ACHN (cell line): Measurements from ENCODE around the gene GPR162.
A peak's percentile ranks its signal among the peaks of the same experiment; 100 is the strongest.

Experiments used
- DNase-seq: peaks from one replicate; pipeline ENCODE4 v3.0.0-alpha.2; 2015
- in situ Hi-C: cut with HindIII; loops from 2 replicates; pipeline ENCODE4 v1.10.0; 2017; ENCODE audit warnings: low sequenced_read_pairs, low pct_ligation_motif_present, low pct_unique_long_range_greater_than_20kb

The GPR162 gene

DNA sequence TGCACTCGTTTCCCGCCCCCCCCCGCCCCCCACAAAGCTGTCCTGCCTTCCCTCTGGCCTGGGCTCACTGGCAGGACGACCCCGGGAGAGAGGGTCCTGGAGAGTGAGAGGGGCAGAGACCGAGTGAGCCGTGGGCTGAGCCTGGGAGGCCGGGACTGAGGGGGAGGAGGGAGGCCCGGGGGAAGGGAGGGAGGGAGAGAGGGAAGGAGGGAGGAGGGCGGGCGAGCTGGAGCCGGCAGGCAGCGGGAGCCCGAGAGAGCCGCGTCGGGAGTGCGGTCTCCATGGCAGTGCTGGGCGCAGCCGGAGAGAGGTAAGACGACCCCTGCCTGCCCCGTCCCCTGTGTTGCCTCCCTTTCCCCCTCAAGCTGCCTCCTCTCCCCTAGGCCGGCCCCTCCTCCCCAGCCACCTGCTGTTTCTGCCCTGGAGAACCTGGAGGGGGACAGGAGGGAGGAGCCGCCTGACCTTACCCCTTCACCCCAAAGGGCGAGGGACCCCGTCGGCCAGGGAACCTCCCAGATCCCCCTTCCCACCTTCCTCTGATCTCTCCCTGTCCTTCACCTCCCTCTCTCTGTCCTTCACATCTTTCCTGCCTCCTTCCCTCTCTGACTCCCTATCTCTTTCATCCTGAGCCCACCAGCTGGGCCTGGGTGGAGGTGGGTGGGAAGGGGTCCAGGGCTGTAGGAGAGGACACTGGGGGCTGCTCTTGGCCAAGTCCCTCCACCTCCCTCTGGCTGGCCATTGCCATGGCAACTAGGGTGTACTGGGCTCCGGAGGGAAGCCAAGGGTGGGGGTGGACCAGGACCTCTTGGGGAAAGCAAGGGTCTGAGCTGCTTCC is at the start of gene GPR162:
Gene GPR162, plus strand, starts transcription at position 231 of the 835 bp plus-strand sequence. CDS start 2,078 bp downstream, outside the sequence.
- in situ Hi-C loops, result no loop called here
- peak; percentile 68 for DNase-seq

- in situ Hi-C loops, result no loop called here
- no peak for DNase-seq
These were observed 49.3 kb upstream of the GPR162 start, which contains the start of gene LAG3 for GRCh38 chr12:6772331-6772695. TSS of gene LAG3 (plus strand) at chr12:6772520. CDS start at chr12:6772853, 333 bp downstream.

DNA sequence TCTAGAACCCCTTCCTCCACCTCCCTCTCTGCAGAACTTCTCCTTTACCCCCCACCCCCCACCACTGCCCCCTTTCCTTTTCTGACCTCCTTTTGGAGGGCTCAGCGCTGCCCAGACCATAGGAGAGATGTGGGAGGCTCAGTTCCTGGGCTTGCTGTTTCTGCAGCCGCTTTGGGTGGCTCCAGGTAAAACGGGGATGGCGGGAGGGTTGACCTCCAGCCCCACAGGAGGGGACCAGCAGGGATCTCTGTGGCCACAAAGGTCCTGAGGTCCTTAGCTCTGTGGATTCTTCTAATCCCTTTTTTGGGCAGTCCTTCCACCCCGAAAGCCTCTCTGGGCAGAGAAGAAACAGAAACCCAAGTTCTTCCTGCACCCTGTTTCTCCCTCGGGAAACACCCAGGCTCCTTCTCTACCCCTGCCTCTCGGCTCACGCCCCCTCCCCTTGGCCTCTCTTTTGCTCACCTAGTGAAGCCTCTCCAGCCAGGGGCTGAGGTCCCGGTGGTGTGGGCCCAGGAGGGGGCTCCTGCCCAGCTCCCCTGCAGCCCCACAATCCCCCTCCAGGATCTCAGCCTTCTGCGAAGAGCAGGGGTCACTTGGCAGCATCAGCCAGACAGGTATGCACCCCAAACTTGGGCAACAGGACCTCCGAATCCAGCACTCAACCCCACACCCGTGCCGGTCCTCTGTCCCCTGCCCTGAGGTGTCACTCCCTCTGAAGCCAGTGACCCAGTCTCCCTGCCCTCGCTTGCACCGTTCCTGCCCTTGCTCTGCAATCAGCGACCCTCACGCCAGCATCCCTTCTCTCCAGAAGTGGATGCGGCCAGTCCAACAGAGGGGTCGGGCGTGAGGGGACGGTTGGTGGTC is 48.7 kb upstream of the GPR162 start:
- no peak for DNase-seq
- in situ Hi-C loops, result no loop called here

- no peak for DNase-seq
- in situ Hi-C loops, result no loop called here
These were observed 47.9 kb upstream of the GPR162 start for GRCh38 chr12:6773590-6774351.

DNA sequence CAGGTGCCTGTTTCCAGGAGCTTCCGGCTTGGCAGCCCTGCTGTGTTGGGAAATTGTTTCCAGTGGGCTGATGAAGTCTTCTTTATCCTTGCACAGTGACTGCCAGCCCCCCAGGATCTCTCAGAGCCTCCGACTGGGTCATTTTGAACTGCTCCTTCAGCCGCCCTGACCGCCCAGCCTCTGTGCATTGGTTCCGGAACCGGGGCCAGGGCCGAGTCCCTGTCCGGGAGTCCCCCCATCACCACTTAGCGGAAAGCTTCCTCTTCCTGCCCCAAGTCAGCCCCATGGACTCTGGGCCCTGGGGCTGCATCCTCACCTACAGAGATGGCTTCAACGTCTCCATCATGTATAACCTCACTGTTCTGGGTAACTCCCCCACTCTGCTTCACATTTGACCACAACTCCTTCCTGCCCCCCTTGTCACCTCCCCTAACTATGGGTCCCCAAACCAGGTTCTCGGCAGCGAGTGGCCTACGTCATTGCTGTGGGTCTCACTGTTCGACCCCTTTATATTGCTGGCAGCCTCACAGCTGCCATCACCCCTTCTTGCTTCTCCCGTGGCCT is 47.0 kb upstream of the GPR162 start:
- in situ Hi-C loops, result no loop called here
- no peak for DNase-seq

GRCh38 chr12:6775185-6776174 is 46.1 kb upstream of the GPR162 start:
- in situ Hi-C loops, result no loop called here

GRCh38 chr12:6777386-6777785 is 44.2 kb upstream of the GPR162 start:
- in situ Hi-C loops, result no loop called here
- DNase-seq, result no peak

More at GRCh38 chr12:6775185-6776174, 46.1 kb upstream of the GPR162 start:
- DNase-seq, result no peak

DNA sequence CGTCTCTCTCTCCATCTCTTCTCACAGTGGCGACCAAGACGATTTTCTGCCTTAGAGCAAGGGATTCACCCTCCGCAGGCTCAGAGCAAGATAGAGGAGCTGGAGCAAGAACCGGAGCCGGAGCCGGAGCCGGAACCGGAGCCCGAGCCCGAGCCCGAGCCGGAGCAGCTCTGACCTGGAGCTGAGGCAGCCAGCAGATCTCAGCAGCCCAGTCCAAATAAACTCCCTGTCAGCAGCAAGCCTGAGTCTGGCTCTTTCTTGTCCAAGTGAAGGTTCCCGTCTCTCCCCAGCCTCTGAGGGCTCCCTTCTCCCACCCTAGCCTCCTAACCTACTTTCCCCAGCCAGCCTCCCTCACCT is 43.4 kb upstream of the GPR162 start:
- in situ Hi-C loops, result no loop called here
- DNase-seq, result peak; percentile 19

DNA sequence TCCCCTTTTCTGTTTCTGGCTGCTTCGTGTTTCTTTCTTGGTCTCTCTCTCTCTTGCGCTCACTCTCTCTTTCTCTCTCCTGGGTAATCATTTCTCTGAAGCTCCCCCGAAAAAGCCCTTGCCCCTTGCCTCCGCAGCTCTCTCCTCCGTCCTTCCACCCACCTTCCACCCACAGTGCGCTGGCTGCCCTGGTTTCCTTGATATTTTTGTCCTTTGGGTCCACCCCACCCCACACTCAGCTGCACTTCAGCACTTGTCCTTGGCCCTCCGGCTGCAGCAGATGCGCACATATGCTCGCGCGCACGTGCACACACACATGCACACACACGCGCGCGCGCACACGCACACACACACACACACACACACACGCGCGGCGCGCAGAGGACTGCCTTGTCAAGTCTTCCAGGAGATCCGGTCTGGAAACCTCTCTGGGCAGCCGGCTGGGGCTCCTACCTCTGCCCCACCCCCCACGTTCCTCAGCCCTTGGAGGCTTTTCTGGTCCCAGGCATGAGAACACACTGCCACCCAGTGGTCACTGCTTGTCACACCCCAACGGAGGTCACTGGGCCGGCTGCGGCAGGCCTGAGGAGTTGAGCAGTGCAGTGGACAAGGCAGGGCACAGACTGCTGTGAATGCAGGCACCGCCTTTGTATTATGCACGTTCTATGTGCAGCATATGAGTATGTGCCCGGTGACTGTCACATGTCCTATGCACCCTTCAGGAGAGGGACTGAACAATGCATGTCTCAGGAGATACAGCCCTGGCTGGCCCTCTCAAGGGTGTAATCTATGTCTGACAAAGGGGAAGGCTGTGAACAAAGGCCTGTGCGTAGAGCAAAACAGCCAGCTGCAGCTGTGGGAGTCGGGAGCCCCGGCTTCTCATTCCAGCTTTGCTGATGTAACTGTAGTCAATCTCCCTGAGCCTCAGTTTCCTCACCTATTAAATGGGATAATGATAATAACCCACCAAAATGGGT is 42.8 kb upstream of the GPR162 start:
- in situ Hi-C loops, result no loop called here
- peak; percentile 96 for DNase-seq

DNA sequence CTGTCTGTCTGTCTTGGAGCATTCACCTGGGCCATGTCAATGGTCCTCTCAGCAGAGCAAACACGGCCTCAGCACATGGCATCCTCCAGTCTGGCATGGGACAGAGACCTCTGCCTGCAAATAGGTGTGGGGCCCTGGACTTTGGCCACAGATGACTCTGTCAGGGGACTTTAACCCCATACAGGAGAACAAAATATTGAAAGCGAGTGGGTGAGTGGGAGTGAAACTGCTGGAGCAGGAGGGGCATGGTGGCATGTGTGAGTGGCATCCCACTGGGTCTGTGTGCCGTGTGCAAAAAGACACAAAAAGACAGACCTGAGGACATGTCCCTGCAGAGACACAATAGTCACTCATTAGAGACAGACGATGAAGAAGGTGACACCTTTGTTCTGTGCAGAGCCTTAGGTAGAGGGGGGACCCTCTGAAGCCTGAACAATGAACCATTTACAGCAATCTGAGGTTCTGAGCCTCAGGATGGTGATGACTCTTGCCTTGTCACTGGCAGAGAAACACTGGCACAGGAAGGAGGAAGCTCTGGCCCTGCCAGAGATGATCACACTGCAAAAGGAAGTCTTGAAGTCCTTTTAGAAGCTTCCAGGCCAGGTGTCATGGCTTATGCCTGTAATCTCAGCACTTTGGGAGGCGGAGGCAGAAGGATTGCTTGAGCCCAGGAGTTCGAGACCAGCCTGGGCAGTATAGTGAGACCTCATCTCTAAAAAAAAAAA is 41.8 kb upstream of the GPR162 start:
- DNase-seq, result no peak
- in situ Hi-C loops, result no loop called here

- in situ Hi-C loops, result no loop called here
- DNase-seq, result no peak
These were observed 41.0 kb upstream of the GPR162 start for GRCh38 chr12:6780573-6780972.

GRCh38 chr12:6782119-6782518 is 39.5 kb upstream of the GPR162 start:
- DNase-seq, result no peak

GRCh38 chr12:6782850-6783566 is 38.6 kb upstream of the GPR162 start:
- in situ Hi-C loops, result no loop called here
- no peak for DNase-seq

More at GRCh38 chr12:6782119-6782518, 39.5 kb upstream of the GPR162 start:
- in situ Hi-C loops, result no loop called here

GRCh38 chr12:6783828-6784227 is 37.8 kb upstream of the GPR162 start:
- DNase-seq, result no peak
- in situ Hi-C loops, result no loop called here

- in situ Hi-C loops, result no loop called here
- DNase-seq, result no peak
These were observed 37.3 kb upstream of the GPR162 start for GRCh38 chr12:6784296-6784695.
